ENCODE results near the gene PHAF1. TPM values are rescaled to one million over a fixed set of nuclear protein-coding genes. Genes with fewer than 3 reads are reported as not detected.

Gene PHAF1
- total and polyA plus RNA-seq, 2 of the 13 experiments (the other 11 are each of a cell fraction or from before 2014, with no cell fraction given) = 48.3 to 174 TPM

GRCh38 chr16:67179421-67180080, 69.8 kb downstream of the PHAF1 start (continued):
- no peak for TF ChIP-seq ZNF646 (CRISPR knock-in tag; IDR thresholded peaks at IDR 0.05)
- peak in 1 of 2 experiments; percentile 25; a peak in 1 of 4 replicates for TF ChIP-seq ATF4 (CRISPR knock-in tag; IDR thresholded peaks at IDR 0.05)
- no peak for TF ChIP-seq ZNF251 (CRISPR knock-in tag; IDR thresholded peaks at IDR 0.05)
- peak; percentile 85 for TF ChIP-seq ZNF331 (CRISPR knock-in tag; IDR thresholded peaks at IDR 0.05)
- no peak for TF ChIP-seq SRY (CRISPR knock-in tag; IDR thresholded peaks at IDR 0.05)
- no peak for TF ChIP-seq FOXM1 (CRISPR knock-in tag; IDR thresholded peaks at IDR 0.05)
- 0 out of 4 replicates have a peak, but pooled peaks of 1 of the 2 experiments have one; percentile 53 for TF ChIP-seq HMGXB4 (CRISPR knock-in tag; IDR thresholded peaks at IDR 0.05; ENCODE audit: borderline replicate concordance in 1 of 2, low read depth in 1 of 2)
- no peak for TF ChIP-seq PCBP2 (optimal IDR thresholded peaks at IDR 0.05; ENCODE audit: low read depth, low read length, poor library complexity, severe bottlenecking)
- TF ChIP-seq POLR2AphosphoS5 (IDR thresholded peaks at IDR 0.05; ENCODE audit: low read depth, low read length) = no peak
- TF ChIP-seq ARHGAP35 (CRISPR knock-in tag; IDR thresholded peaks at IDR 0.05; ENCODE audit: borderline replicate concordance) = no peak
- TF ChIP-seq ZNF550 (CRISPR knock-in tag; IDR thresholded peaks at IDR 0.05; ENCODE audit: borderline replicate concordance) = no peak
- TF ChIP-seq ZBTB37 (CRISPR knock-in tag; IDR thresholded peaks at IDR 0.05) = no peak
- TF ChIP-seq NR0B2 (CRISPR knock-in tag; IDR thresholded peaks at IDR 0.05) = no peak
- no peak for TF ChIP-seq FIP1L1 (IDR thresholded peaks at IDR 0.05; ENCODE audit: borderline replicate concordance, insufficient read depth, low read depth, low read length)
- no peak for TF ChIP-seq SYNCRIP (IDR thresholded peaks at IDR 0.05; ENCODE audit: insufficient read depth, low read depth, low read length)
- TF ChIP-seq ZNF850 (CRISPR knock-in tag; conservative IDR thresholded peaks at IDR 0.05) = no peak

Measured in HepG2 (cell line).